OCI-LY1 (cell line): ENCODE data around the gene ANKRD65.

Source experiments
- H2AFZ ChIP-seq: fragments of 200-600 bp; sonication (generic), shearing (Covaris generic); 2 replicates; pipeline ENCODE4 v1.6.0; 2014; ENCODE audit warnings: antibody characterized with exemption, mild to moderate bottlenecking, low read length
- H3F3A ChIP-seq: fragments of 200-600 bp; sonication (generic), shearing (Covaris generic); 2 replicates; pipeline ENCODE4 v1.6.0; 2014; ENCODE audit warnings: mild to moderate bottlenecking, antibody characterized with exemption, low read length, moderate library complexity; ENCODE audit not compliant: insufficient read depth
- H3K27ac ChIP-seq: fragments of 200-600 bp; sonication (generic); 2 replicates; pipeline ENCODE4 v1.5.1; 2014; ENCODE audit warnings: low read length, mixed run types, mild to moderate bottlenecking, low read depth; ENCODE audit not compliant: poor library complexity, severe bottlenecking
- H3K27me3 ChIP-seq: fragments of 200-600 bp; sonication (generic); 2 replicates; pipeline ENCODE4 v1.6.0; 2014; ENCODE audit warnings: antibody characterized with exemption, mild to moderate bottlenecking, low read length, moderate library complexity; ENCODE audit not compliant: insufficient read depth
- H3K36me3 ChIP-seq: fragments of 200-600 bp; sonication (generic); 2 replicates; pipeline ENCODE4 v1.6.1; 2014; ENCODE audit warnings: mild to moderate bottlenecking, antibody characterized with exemption, low read length, moderate library complexity, mixed read lengths; ENCODE audit not compliant: insufficient read depth
- H3K4me1 ChIP-seq: fragments of 200-600 bp; sonication (generic); 2 replicates; pipeline ENCODE4 v1.5.1; 2014; ENCODE audit warnings: mild to moderate bottlenecking, low read length, moderate library complexity; ENCODE audit not compliant: insufficient read depth, severe bottlenecking
- H3K4me2 ChIP-seq: fragments of 200-600 bp; sonication (generic), shearing (Covaris generic); 2 replicates; pipeline ENCODE4 v1.6.1; 2014; ENCODE audit warnings: low read length
- H3K4me3 ChIP-seq: fragments of 200-600 bp; sonication (generic); 2 replicates; pipeline ENCODE4 v1.5.1; 2014; ENCODE audit warnings: low read length, low read depth, mild to moderate bottlenecking, mixed read lengths; ENCODE audit not compliant: poor library complexity, severe bottlenecking
- H3K79me2 ChIP-seq: fragments of 200-600 bp; shearing (Covaris generic); 2 replicates; pipeline ENCODE4 v1.6.1; 2016; ENCODE audit warnings: mixed run types, low read length, mixed read lengths; ENCODE audit not compliant: insufficient read depth
- H3K9ac ChIP-seq: fragments of 200-600 bp; sonication (generic), shearing (Covaris generic); 2 replicates; pipeline ENCODE4 v1.6.1; 2014; ENCODE audit warnings: mild to moderate bottlenecking, low read length, mixed read lengths
- H3K9me2 ChIP-seq: fragments of 200-600 bp; sonication (generic), shearing (Covaris generic); 2 replicates; pipeline ENCODE4 v1.6.1; 2014; ENCODE audit warnings: low read depth, mild to moderate bottlenecking, low read length, mixed read lengths
- H3K9me3 ChIP-seq: fragments of 200-600 bp; shearing (Covaris generic); 2 replicates; pipeline ENCODE4 v1.6.1; 2014; ENCODE audit warnings: low read length, mixed read lengths
- H4K20me1 ChIP-seq: fragments of 200-600 bp; sonication (generic), shearing (Covaris generic); 2 replicates; pipeline ENCODE4 v1.6.0; 2016; ENCODE audit warnings: mild to moderate bottlenecking, low read length; ENCODE audit not compliant: insufficient read depth
- EZH2 ChIP-seq: fragments of 200-600 bp; sonication (generic), shearing (Covaris generic); IDR thresholded peaks from 2 replicates; pipeline ENCODE4 v1.8.0; 2017; ENCODE audit warnings: borderline replicate concordance, mixed run types, mild to moderate bottlenecking, antibody characterized with exemption, low read length, moderate library complexity, mixed read lengths
- TF ChIP-seq, protein P1 (sequence below): fragments of 200-600 bp; sonication (generic), shearing (Covaris generic); IDR thresholded peaks from 2 replicates; pipeline ENCODE4 v1.5.1; 2017; ENCODE audit warnings: mild to moderate bottlenecking, antibody characterized with exemption, low read length, moderate library complexity, mixed read lengths

ANKRD65 gene

DNA sequence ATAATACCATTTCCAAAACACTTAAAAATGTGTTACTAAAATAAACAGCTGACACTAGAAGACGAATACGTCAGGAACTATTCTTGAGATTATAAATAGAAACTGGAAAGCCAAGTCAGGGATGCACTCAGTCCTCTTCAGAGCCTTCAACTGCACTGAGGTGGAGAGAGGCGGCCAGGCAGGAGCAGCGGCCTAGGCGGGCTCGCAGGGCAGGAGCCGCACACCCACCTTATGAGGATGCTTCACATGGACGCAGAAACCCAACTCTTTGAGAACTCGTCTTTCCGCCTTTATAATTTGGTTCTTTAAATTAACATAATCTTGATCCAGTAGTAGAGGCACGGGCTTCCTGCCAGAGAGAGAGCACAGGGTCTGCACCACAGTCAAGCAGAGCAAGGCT, 25.9 kb downstream of the ANKRD65 start:
- Histone ChIP-seq H3K9me2 (no peaks in the 10 kb centered on the region), H3K27me3 (no peaks in the 10 kb centered on the region), H3K4me2 (no peak overlapping the region), H3K36me3 (peaks cover 82% of the 10 kb centered on the region), H3K4me1 (peaks cover 16% of the 10 kb centered on the region), H2AFZ (no peak overlapping the region), H3F3A (no peaks in the 10 kb centered on the region), H3K9me3 (no peaks in the 10 kb centered on the region), H4K20me1 (no peaks in the 10 kb centered on the region), H3K79me2 (peaks cover 22% of the 10 kb centered on the region), H3K27ac (no peak overlapping the region), H3K4me3 (no peak overlapping the region), H3K9ac (no peak overlapping the region)
- no peak for TF ChIP-seq EZH2
- TF ChIP-seq, protein P1, sequence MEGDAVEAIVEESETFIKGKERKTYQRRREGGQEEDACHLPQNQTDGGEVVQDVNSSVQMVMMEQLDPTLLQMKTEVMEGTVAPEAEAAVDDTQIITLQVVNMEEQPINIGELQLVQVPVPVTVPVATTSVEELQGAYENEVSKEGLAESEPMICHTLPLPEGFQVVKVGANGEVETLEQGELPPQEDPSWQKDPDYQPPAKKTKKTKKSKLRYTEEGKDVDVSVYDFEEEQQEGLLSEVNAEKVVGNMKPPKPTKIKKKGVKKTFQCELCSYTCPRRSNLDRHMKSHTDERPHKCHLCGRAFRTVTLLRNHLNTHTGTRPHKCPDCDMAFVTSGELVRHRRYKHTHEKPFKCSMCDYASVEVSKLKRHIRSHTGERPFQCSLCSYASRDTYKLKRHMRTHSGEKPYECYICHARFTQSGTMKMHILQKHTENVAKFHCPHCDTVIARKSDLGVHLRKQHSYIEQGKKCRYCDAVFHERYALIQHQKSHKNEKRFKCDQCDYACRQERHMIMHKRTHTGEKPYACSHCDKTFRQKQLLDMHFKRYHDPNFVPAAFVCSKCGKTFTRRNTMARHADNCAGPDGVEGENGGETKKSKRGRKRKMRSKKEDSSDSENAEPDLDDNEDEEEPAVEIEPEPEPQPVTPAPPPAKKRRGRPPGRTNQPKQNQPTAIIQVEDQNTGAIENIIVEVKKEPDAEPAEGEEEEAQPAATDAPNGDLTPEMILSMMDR: no peak

DNA sequence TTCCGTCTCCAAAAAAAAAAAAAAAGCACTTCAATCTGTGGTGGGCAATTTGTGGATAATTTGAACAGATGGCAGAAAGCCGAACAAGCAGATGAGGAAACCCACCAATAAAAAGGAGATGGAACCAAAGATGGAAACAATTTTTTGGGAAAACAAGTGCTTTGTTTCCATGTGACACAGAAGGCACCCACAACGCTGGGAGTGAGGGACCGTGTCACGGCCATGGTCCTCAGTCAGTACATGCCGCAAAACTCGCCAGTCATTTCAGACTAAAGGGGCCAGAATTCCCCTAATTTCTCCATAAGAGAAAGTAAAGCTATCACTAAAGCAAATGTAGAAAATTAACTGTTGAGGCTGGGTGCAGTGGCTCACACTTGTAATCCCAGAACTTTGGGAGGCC, 27.0 kb downstream of the ANKRD65 start:
- Histone ChIP-seq H3K79me2 (peaks cover 17% of the 10 kb centered on the region), H3K9me2 (no peaks in the 10 kb centered on the region), H2AFZ (no peak overlapping the region), H4K20me1 (no peaks in the 10 kb centered on the region), H3F3A (no peaks in the 10 kb centered on the region), H3K4me2 (no peak overlapping the region), H3K27me3 (no peaks in the 10 kb centered on the region), H3K27ac (no peak overlapping the region), H3K36me3 (peaks cover 88% of the 10 kb centered on the region), H3K9me3 (no peaks in the 10 kb centered on the region), H3K4me1 (peaks cover 14% of the 10 kb centered on the region), H3K9ac (no peak overlapping the region), H3K4me3 (no peak overlapping the region)
- no peak for TF ChIP-seq EZH2
- TF ChIP-seq, protein P1: no peak

DNA sequence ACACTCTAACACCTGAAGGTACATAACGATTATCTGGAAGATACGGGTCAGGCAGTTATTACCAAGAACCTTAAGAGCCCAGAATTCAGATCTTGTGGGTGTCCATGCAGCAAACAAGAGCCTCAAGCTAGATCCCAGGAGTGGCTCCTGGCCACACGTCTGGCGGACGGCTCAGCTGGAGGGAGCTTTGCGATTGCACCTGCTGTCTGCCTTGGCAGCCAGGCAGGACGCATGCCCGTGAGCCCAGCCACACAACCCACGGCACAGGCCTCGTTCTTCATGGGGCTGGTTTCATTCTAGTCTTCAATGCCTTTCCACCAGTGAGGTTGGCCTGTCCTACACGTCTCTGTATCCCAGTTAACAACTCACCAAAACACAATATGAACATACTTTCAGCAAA, 27.6 kb downstream of the ANKRD65 start:
- no peak overlapping the region for H3K4me3 ChIP-seq
- H3K79me2 ChIP-seq: peaks cover 13% of the 10 kb centered on the region
- H3K27me3 ChIP-seq: no peaks in the 10 kb centered on the region
- H3K9ac ChIP-seq: no peak overlapping the region
- peaks cover 95% of the 10 kb centered on the region for H3K36me3 ChIP-seq
- no peaks in the 10 kb centered on the region for H3K9me2 ChIP-seq
- TF ChIP-seq, protein P1: no peak
- TF ChIP-seq EZH2: no peak
- H3K9me3 ChIP-seq: no peaks in the 10 kb centered on the region
- H3K27ac ChIP-seq: no peak overlapping the region
- H3K4me2 ChIP-seq: no peak overlapping the region
- H3F3A ChIP-seq: no peaks in the 10 kb centered on the region
- H4K20me1 ChIP-seq: no peaks in the 10 kb centered on the region
- no peak overlapping the region for H2AFZ ChIP-seq
- peaks cover 14% of the 10 kb centered on the region for H3K4me1 ChIP-seq
